ENCODE results near the gene GPATCH2. TPM values are rescaled to one million over a fixed set of nuclear protein-coding genes. Genes with fewer than 3 reads are reported as not detected.

GPATCH2 gene
- total and polyA plus RNA-seq, 9 donors, result 10.2 to 15.9 (median 12.3) TPM

DNA sequence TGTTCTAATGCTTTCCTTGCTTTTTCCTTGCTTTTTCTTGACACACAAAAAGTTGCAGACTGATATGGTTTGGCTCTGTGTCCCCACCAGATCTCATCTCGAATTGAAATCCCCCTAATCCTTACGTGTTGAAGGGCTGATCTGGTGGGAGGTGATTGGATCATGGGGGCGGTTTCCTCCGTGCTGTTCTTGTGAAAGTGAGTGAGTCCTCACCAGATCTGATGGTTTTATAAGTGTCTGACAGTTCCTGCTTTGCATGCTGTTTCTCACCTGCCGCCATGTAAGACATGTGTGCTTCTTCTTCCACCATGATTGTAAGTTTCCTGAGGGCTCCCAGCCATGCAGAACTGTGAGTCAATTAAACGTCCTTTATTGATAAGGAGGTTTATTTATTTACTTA is 11.6 kb upstream of the GPATCH2 start:
- Histone ChIP-seq H3K9me3 (replicated peaks; ENCODE audit: control insufficient read depth, low read depth, low read length) (no peaks in the 10 kb centered on the region), H3K27ac (ENCODE audit: low read length) (no peak overlapping the region), H3K27me3 (ENCODE audit: control insufficient read depth, insufficient read depth, low read length) (no peaks in the 10 kb centered on the region), H3K36me3 (ENCODE audit: control insufficient read depth, insufficient read depth, low read length) (no peaks in the 10 kb centered on the region), H3K4me3 (ENCODE audit: low read length) (no peak overlapping the region), H3K4me1 (ENCODE audit: control insufficient read depth, insufficient read depth, low read length) (no peaks in the 10 kb centered on the region)
- no CpG with 5 or more reads among the region's 6 CpGs for WGBS (ENCODE audit: insufficient coverage)
- DNase-seq, result no peak

DNA sequence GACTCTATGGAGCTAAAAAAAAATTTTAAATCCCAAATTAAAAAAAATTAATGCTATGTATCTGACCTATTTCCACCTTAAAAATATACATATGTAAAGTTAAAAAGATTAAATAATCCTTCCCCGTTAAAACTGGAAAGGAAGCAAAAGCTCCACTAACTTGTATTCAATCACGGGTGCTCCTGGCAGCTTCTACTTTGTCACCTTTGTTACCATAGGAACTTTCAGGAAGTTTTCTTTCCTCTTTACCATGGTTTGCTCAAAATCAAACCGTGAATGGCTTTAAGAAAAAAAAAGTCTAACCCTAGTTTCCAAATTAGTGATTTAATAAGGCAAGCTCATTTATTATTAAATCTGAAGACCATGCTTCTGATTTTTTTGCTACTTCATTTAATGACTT is 3.5 kb downstream of the GPATCH2 start:
- no peaks in the 10 kb centered on the region for H3K9me3 ChIP-seq (replicated peaks; ENCODE audit: control insufficient read depth, low read depth, low read length)
- no peak overlapping the region for H3K4me3 ChIP-seq (ENCODE audit: low read length)
- peak; percentile 30 for DNase-seq
- WGBS (ENCODE audit: insufficient coverage), result no CpG with 5 or more reads among the region's 3 CpGs
- peaks cover 5% of the 10 kb centered on the region for H3K4me1 ChIP-seq (ENCODE audit: control insufficient read depth, insufficient read depth, low read length)
- no peaks in the 10 kb centered on the region for H3K36me3 ChIP-seq (ENCODE audit: control insufficient read depth, insufficient read depth, low read length)
- H3K27ac ChIP-seq (ENCODE audit: low read length), result no peak overlapping the region
- H3K27me3 ChIP-seq (ENCODE audit: control insufficient read depth, insufficient read depth, low read length), result no peaks in the 10 kb centered on the region

DNA sequence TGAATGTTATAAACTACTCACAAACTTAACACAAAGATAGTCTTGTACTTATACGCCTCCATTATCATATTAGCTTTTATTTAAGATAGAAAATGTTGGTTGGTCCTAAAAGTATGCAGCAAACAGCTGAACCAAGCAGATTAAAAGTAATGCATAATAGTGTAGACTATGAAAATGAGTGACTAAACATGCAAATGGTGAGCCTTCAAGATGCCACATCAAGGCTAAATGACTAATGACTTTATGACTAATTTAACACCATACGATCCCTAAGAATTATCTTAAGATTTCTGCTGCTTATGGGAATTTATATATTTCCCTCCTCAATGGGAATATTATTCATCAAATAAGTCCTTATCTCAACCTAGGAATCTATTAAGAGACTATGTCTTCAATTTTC is 4.6 kb downstream of the GPATCH2 start:
- peaks cover 1% of the 10 kb centered on the region for H3K4me1 ChIP-seq (ENCODE audit: control insufficient read depth, insufficient read depth, low read length)
- no peak overlapping the region for H3K4me3 ChIP-seq (ENCODE audit: low read length)
- H3K9me3 ChIP-seq (replicated peaks; ENCODE audit: control insufficient read depth, low read depth, low read length), result no peaks in the 10 kb centered on the region
- no peak for DNase-seq
- no CpG with 5 or more reads among the region's 2 CpGs for WGBS (ENCODE audit: insufficient coverage)
- H3K36me3 ChIP-seq (ENCODE audit: control insufficient read depth, insufficient read depth, low read length), result no peaks in the 10 kb centered on the region
- H3K27me3 ChIP-seq (ENCODE audit: control insufficient read depth, insufficient read depth, low read length), result no peaks in the 10 kb centered on the region
- H3K27ac ChIP-seq (ENCODE audit: low read length), result no peak overlapping the region

DNA sequence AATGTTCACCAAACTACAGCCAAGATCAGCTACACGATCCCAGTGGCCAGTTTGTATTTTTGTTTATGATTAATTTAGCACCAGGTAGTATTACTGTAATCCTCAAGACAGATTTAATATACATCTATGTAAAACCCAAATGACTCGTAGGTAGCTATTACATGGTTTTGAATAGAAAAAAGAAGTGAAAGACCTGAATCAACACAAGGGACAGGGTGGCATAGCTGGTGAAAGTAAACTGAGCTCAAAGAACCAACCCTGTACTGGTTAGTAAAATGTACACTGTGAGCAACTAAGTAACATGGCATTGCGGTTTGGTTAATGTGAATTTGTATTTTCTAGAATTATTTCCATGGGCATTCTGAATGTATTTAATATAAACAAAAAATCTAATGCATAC is 8.8 kb downstream of the GPATCH2 start:
- WGBS (ENCODE audit: insufficient coverage), result no CpG with 5 or more reads among the region's 3 CpGs
- H3K36me3 ChIP-seq (ENCODE audit: control insufficient read depth, insufficient read depth, low read length), result peaks cover 9% of the 10 kb centered on the region
- no peak overlapping the region for H3K4me3 ChIP-seq (ENCODE audit: low read length)
- no peak for DNase-seq
- H3K9me3 ChIP-seq (replicated peaks; ENCODE audit: control insufficient read depth, low read depth, low read length), result no peaks in the 10 kb centered on the region
- no peaks in the 10 kb centered on the region for H3K27me3 ChIP-seq (ENCODE audit: control insufficient read depth, insufficient read depth, low read length)
- H3K4me1 ChIP-seq (ENCODE audit: control insufficient read depth, insufficient read depth, low read length), result no peaks in the 10 kb centered on the region
- H3K27ac ChIP-seq (ENCODE audit: low read length), result no peak overlapping the region

DNA sequence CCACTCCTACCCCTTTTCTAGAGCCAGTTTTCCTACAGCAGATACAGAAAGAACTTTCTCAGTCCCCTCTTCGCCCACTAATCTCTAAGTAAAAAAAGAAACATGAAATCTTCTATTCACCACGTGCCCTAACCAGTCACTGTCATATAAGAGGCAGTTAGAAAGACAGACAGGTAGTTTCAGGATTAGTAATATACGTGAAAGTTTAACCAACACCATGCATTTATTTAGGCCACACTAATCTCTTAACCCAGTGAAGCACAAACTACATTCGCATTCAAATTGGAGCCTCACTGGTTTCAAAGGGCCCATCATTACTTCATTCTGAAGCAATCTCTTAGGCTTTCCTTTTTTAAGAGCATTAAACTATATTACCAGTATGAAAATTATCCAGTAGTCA is 10.1 kb downstream of the GPATCH2 start:
- Histone ChIP-seq H3K9me3 (replicated peaks; ENCODE audit: control insufficient read depth, low read depth, low read length) (no peaks in the 10 kb centered on the region), H3K4me1 (ENCODE audit: control insufficient read depth, insufficient read depth, low read length) (no peaks in the 10 kb centered on the region), H3K27ac (ENCODE audit: low read length) (no peak overlapping the region), H3K27me3 (ENCODE audit: control insufficient read depth, insufficient read depth, low read length) (no peaks in the 10 kb centered on the region), H3K4me3 (ENCODE audit: low read length) (no peak overlapping the region), H3K36me3 (ENCODE audit: control insufficient read depth, insufficient read depth, low read length) (peaks cover 9% of the 10 kb centered on the region)
- WGBS (ENCODE audit: insufficient coverage), result 100% methylated on average over 1 of the region's 4 CpGs
- DNase-seq, result no peak

DNA sequence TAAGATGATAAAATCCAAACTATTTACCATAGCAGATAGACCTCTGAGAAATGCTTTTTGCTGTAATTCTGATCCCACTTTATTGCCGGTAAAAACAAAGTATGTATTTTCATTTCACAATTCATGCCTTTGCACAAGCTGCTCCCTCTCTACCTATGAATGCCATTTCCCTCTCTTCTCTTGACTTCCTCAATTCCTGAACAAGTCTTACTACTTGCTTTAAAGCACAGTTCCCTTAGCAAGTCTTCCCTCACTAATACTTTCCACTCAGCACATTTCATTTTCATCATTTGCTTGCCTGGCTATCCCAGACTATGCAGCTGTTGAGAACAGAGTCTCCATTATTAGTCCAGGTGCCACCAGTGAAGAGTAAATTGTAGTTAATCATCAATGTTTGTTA is 13.8 kb downstream of the GPATCH2 start:
- peak; percentile 19 for DNase-seq
- H3K36me3 ChIP-seq (ENCODE audit: control insufficient read depth, insufficient read depth, low read length), result peaks cover 9% of the 10 kb centered on the region
- H3K27ac ChIP-seq (ENCODE audit: low read length), result no peak overlapping the region
- WGBS (ENCODE audit: insufficient coverage), result 88% methylated on average over 1 of the region's 1 CpG
- H3K27me3 ChIP-seq (ENCODE audit: control insufficient read depth, insufficient read depth, low read length), result no peaks in the 10 kb centered on the region
- no peak overlapping the region for H3K4me3 ChIP-seq (ENCODE audit: low read length)
- H3K4me1 ChIP-seq (ENCODE audit: control insufficient read depth, insufficient read depth, low read length), result no peaks in the 10 kb centered on the region
- H3K9me3 ChIP-seq (replicated peaks; ENCODE audit: control insufficient read depth, low read depth, low read length), result no peaks in the 10 kb centered on the region

DNA sequence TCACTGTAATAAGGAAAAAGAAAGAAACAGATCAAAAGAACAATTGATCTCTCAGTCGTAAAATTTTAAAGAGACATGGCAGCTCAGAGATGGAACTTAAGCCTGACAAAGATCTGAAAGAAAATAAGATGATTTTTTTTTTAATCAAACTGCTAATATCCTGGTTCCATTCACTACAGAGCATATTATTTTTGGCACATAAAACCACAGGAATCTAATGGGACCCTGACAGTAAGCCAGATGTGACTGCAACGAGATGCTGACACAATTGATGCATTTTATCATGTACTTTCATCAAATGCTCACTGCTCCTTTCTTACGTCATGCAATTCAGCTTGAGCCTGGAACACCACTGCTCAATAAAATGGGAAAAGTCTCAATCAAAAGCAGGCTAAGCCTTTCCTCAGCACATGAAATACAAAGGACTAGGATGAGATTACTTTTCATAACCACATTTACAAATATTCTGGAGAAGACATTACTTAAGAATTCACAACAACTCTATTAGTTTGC is 16.6 kb downstream of the GPATCH2 start:
- no peaks in the 10 kb centered on the region for H3K27me3 ChIP-seq (ENCODE audit: control insufficient read depth, insufficient read depth, low read length)
- peaks cover 9% of the 10 kb centered on the region for H3K36me3 ChIP-seq (ENCODE audit: control insufficient read depth, insufficient read depth, low read length)
- H3K4me1 ChIP-seq (ENCODE audit: control insufficient read depth, insufficient read depth, low read length), result no peaks in the 10 kb centered on the region
- no peaks in the 10 kb centered on the region for H3K9me3 ChIP-seq (replicated peaks; ENCODE audit: control insufficient read depth, low read depth, low read length)
- no peak overlapping the region for H3K4me3 ChIP-seq (ENCODE audit: low read length)
- no peak overlapping the region for H3K27ac ChIP-seq (ENCODE audit: low read length)
- WGBS (ENCODE audit: insufficient coverage), result 21% methylated on average over 2 of the region's 3 CpGs
- DNase-seq, result no peak

DNA sequence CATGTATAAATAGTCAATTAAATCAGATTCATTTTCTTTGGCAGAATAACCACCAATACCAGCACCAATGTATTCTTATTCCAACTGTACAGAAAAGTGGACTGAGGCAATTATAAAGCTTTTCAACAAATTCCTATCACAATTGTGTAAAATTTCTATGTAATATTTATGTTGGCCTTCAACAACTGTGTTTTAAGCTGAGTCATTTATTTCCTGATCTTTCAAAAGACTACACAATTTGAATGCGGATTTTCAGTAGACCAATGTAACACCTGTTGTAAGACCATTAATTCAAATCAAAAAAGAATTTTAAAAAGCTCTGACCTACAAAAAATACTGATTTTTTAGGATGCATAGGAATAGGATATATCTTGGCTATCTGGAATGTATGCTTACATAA is 25.5 kb downstream of the GPATCH2 start:
- no peaks in the 10 kb centered on the region for H3K9me3 ChIP-seq (replicated peaks; ENCODE audit: control insufficient read depth, low read depth, low read length)
- no CpG with 5 or more reads among the region's 1 CpG for WGBS (ENCODE audit: insufficient coverage)
- no peak for DNase-seq

DNA sequence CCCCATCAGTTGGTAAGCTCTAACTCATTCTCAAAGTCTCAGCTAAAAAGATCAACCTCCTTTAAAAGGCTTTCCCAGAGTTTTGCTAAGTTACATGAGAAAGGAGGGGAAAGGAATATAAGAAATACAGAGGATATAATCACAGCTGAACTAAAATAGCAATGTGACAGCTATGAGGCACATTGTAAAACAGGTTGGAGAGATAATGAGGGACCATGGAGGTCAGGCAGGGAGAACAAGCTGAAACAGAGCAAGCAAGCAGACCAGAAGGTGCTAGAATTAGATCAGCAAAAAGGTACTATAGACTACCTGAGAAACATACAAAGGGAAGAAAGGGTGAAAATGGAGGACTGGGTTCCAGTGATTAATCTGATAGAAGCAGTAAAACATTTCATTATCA is 28.5 kb downstream of the GPATCH2 start:
- Histone ChIP-seq H3K9me3 (replicated peaks; ENCODE audit: control insufficient read depth, low read depth, low read length) (no peaks in the 10 kb centered on the region), H3K4me1 (ENCODE audit: control insufficient read depth, insufficient read depth, low read length) (no peaks in the 10 kb centered on the region), H3K4me3 (ENCODE audit: low read length) (no peak overlapping the region), H3K27ac (ENCODE audit: low read length) (no peak overlapping the region), H3K27me3 (ENCODE audit: control insufficient read depth, insufficient read depth, low read length) (no peaks in the 10 kb centered on the region), H3K36me3 (ENCODE audit: control insufficient read depth, insufficient read depth, low read length) (peaks cover 4% of the 10 kb centered on the region)
- no peak for DNase-seq

More for the DNA sequence above, 25.5 kb downstream of the GPATCH2 start:
- Histone ChIP-seq H3K27me3 (ENCODE audit: control insufficient read depth, insufficient read depth, low read length) (no peaks in the 10 kb centered on the region), H3K4me1 (ENCODE audit: control insufficient read depth, insufficient read depth, low read length) (no peaks in the 10 kb centered on the region), H3K27ac (ENCODE audit: low read length) (no peak overlapping the region), H3K36me3 (ENCODE audit: control insufficient read depth, insufficient read depth, low read length) (peaks cover 4% of the 10 kb centered on the region), H3K4me3 (ENCODE audit: low read length) (no peak overlapping the region)

DNA sequence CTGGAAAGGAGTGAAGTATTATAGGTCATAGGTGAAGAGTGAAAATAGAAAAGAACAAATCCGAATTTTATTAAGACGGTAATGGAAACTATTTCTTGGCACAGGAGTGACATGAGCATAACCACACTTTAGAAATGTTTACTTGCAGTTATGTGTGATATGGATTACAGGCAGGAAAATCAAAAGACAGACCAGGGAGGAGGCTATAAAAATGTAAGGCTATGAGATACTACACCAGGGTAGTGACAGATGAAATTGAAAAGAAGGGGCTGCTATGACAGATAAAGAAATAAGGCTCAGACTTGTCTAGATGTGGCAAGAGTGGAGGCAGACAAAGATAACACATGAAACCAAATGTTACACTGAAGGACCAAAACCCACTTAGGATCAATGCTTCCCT is 31.7 kb downstream of the GPATCH2 start:
- H3K27ac ChIP-seq (ENCODE audit: low read length), result no peak overlapping the region
- peak; percentile 1 for DNase-seq
- H3K9me3 ChIP-seq (replicated peaks; ENCODE audit: control insufficient read depth, low read depth, low read length), result no peaks in the 10 kb centered on the region
- WGBS (ENCODE audit: insufficient coverage), result no CpG with 5 or more reads among the region's 2 CpGs
- H3K36me3 ChIP-seq (ENCODE audit: control insufficient read depth, insufficient read depth, low read length), result peaks cover 2% of the 10 kb centered on the region
- H3K4me3 ChIP-seq (ENCODE audit: low read length), result no peak overlapping the region
- no peaks in the 10 kb centered on the region for H3K4me1 ChIP-seq (ENCODE audit: control insufficient read depth, insufficient read depth, low read length)
- H3K27me3 ChIP-seq (ENCODE audit: control insufficient read depth, insufficient read depth, low read length), result no peaks in the 10 kb centered on the region

DNA sequence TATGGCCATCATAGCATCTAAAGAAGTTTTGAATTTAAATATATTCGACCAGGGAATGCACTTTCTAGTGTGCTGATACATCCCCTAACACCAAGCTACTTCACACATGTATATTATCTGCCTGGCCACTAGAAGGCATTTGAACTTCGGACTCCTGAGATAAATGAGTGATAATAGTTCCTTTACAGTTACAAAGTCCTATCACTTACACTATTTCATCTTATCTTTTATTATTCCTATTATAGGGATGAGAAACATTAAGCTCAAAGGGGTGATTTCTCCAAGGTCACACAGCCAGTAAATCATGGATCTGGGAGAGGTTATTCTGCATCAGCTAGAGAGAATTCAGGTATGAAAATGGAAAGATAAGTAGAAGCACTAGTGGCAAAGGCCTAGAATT is 40.3 kb downstream of the GPATCH2 start:
- no peak overlapping the region for H3K27ac ChIP-seq (ENCODE audit: low read length)
- no peaks in the 10 kb centered on the region for H3K4me1 ChIP-seq (ENCODE audit: control insufficient read depth, insufficient read depth, low read length)
- no peak overlapping the region for H3K4me3 ChIP-seq (ENCODE audit: low read length)
- no peaks in the 10 kb centered on the region for H3K36me3 ChIP-seq (ENCODE audit: control insufficient read depth, insufficient read depth, low read length)
- DNase-seq, result no peak
- WGBS (ENCODE audit: insufficient coverage), result no CpG with 5 or more reads among the region's 2 CpGs
- H3K9me3 ChIP-seq (replicated peaks; ENCODE audit: control insufficient read depth, low read depth, low read length), result no peaks in the 10 kb centered on the region
- no peaks in the 10 kb centered on the region for H3K27me3 ChIP-seq (ENCODE audit: control insufficient read depth, insufficient read depth, low read length)
